Activated CD4-positive, alpha-beta T cell treated with anti-CD3 and anti-CD28 coated beads, Interleukin-2, amount 10 ng/mL, durations not matched to agents 7 days and 5 days (primary cell): Measurements from ENCODE around the gene CCN5. TPM values are rescaled to one million over a fixed set of nuclear protein-coding genes. Genes with fewer than 3 reads are reported as not detected.

ENCODE experiments used
- CTCF ChIA-PET: fragments of 350-600 bp; sonication (Branson Sonifier 250); formaldehyde crosslinking; loops from one replicate; lab custom pipeline; 2021; ENCODE audit warnings: antibody characterized with exemption; lab: Charles Lee
- POLR2A ChIA-PET: fragments of 350-600 bp; sonication (Branson Sonifier 250); formaldehyde crosslinking; loops from one replicate; lab custom pipeline; 2021; ENCODE audit warnings: antibody characterized with exemption; lab: Charles Lee
- DNase-seq: peaks from one replicate; pipeline ENCODE4 v3.0.0-alpha.2; 2020
- H3K27ac Mint-ChIP-seq: one replicate; pipeline ENCODE4 v1.8.0; 2021; ENCODE audit warnings: mild to moderate bottlenecking, moderate library complexity, mixed read lengths
- H3K27me3 Mint-ChIP-seq: one replicate; pipeline ENCODE4 v1.8.0; 2021; ENCODE audit warnings: mixed read lengths
- H3K36me3 Mint-ChIP-seq: one replicate; pipeline ENCODE4 v1.8.0; 2021; ENCODE audit warnings: low read depth, mixed read lengths
- H3K4me1 Mint-ChIP-seq: one replicate; pipeline ENCODE4 v1.8.0; 2021; ENCODE audit warnings: mixed read lengths
- H3K4me3 Mint-ChIP-seq: one replicate; pipeline ENCODE4 v1.8.0; 2021; ENCODE audit warnings: mild to moderate bottlenecking, moderate library complexity, mixed read lengths
- H3K9me3 Mint-ChIP-seq: one replicate; pipeline ENCODE4 v1.8.0; 2021; ENCODE audit warnings: mixed read lengths
- total RNA-seq, 2 experiments: library from RNA; stranded (reverse); gene quantifications; one replicate each; pipeline ENCODE4 v1.2.3, GENCODE V29; 2021

CCN5 gene
- total RNA-seq, 2 experiments from 2014 or later: not detected

GRCh38 chr20:44709380-44709779, 5.8 kb upstream of the CCN5 start:
- Mint-ChIP-seq H3K4me3 (no peak overlapping the region), H3K9me3 (no peaks in the 10 kb centered on the region), H3K36me3 (no peaks in the 10 kb centered on the region), H3K27me3 (peaks cover 3% of the 10 kb centered on the region), H3K27ac (no peak overlapping the region), H3K4me1 (no peaks in the 10 kb centered on the region)
- POLR2A ChIA-PET: no interaction called here
- CTCF ChIA-PET: interaction anchor here (1.4 kb wide), 1 partner anchor 14 kb away, joined by 3 read pairs; no protein-coding TSS in a partner anchor
- DNase-seq: no peak

GRCh38 chr20:44709797-44710196, 5.4 kb upstream of the CCN5 start:
- no peak overlapping the region for H3K4me3 Mint-ChIP-seq
- H3K4me1 Mint-ChIP-seq: no peaks in the 10 kb centered on the region
- peaks cover 3% of the 10 kb centered on the region for H3K27me3 Mint-ChIP-seq
- no peaks in the 10 kb centered on the region for H3K9me3 Mint-ChIP-seq
- ChIA-PET POLR2A (no interaction called here), CTCF (interaction anchor here (1.4 kb wide), 1 partner anchor 14 kb away, joined by 3 read pairs; no protein-coding TSS in a partner anchor)
- no peaks in the 10 kb centered on the region for H3K36me3 Mint-ChIP-seq
- H3K27ac Mint-ChIP-seq: no peak overlapping the region
- DNase-seq: no peak

DNA sequence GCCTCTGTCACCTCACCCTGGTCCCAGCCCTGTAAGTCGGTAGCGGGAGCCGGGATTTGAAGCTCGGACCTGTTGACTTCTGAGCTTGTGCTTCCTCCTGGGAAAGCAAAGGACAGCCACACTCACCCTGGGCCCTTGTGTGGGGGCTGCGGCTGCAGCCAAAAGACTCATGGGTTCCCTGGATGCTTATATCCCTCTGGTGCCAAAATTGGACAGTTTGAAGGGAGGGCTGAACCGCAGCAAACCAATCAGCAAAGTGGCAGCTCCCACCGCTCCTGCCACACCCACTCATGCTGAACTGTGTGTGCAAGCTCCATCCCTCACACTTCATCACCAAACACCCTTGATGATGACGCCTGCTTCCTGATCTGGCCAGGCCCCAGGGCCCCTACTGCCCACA, 3.9 kb upstream of the CCN5 start:
- Mint-ChIP-seq H3K4me1 (no peaks in the 10 kb centered on the region), H3K4me3 (no peak overlapping the region), H3K36me3 (no peaks in the 10 kb centered on the region), H3K9me3 (no peaks in the 10 kb centered on the region), H3K27me3 (peaks cover 3% of the 10 kb centered on the region), H3K27ac (no peak overlapping the region)
- CTCF ChIA-PET: interaction anchor here (1.2 kb wide), 1 partner anchor 11 kb away, joined by 4 read pairs; no protein-coding TSS in a partner anchor
- DNase-seq: no peak
- POLR2A ChIA-PET: no interaction called here

- POLR2A ChIA-PET: no interaction called here
- Mint-ChIP-seq H3K36me3 (no peaks in the 10 kb centered on the region), H3K4me3 (no peak overlapping the region), H3K9me3 (no peaks in the 10 kb centered on the region), H3K27me3 (no peaks in the 10 kb centered on the region), H3K4me1 (no peaks in the 10 kb centered on the region), H3K27ac (no peak overlapping the region)
- no peak for DNase-seq
- CTCF ChIA-PET: no interaction called here
Measured at GRCh38 chr20:44714102-44714700, 968 bp upstream of the CCN5 start.

DNA sequence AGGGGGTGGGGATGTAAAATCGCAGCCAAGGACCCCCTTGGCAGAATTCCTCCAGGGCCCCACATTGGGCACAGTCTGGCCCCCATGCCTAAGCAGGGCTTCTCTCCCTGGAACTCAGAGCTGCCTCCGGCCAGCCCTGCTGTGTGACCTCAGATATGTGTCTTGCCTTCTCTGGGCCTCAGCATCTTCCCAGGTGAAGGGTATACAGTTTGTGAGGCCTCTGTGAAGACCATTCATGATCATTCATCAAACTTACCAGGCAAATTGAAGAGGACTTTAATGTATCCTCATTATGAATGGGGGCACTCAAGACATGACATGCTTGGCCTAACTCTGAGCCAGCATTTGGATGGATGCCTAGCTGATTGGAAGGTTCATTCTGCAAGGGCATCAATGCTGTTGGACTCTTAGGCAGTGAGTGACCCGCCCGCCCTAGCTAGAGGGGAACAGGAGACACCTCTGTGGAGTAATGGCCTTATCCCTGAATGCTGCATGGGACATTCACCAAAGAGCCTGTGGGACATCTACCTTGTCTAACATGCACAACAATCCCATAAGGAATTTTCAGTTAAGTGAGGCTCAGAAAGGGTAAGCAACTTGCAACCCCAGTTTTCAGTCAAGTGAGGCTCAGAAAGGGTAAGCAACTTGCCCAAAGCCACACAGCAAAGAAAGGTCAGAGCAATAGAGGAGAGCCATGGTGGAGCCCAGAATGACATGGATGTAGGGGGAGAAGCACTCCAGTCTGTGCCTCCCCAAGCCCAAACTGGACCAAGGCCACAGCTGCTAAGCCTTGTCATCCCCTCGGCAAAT, 535 bp downstream of the CCN5 start:
- no peak overlapping the region for H3K27ac Mint-ChIP-seq
- ChIA-PET POLR2A (interaction anchor here (0.6 kb wide), 1 partner anchor 1048 kb away, joined by 3 read pairs; no protein-coding TSS in a partner anchor), CTCF (interaction anchor here (0.9 to 1.5 kb wide), 3 partner anchors 13 to 32 kb away, joined by 3 to 4 read pairs (median 3); no protein-coding TSS in a partner anchor)
- no peaks in the 10 kb centered on the region for H3K36me3 Mint-ChIP-seq
- no peaks in the 10 kb centered on the region for H3K9me3 Mint-ChIP-seq
- H3K27me3 Mint-ChIP-seq: no peaks in the 10 kb centered on the region
- no peak for DNase-seq
- H3K4me3 Mint-ChIP-seq: no peak overlapping the region
- no peaks in the 10 kb centered on the region for H3K4me1 Mint-ChIP-seq

- H3K4me3 Mint-ChIP-seq: no peak overlapping the region
- no peak overlapping the region for H3K27ac Mint-ChIP-seq
- no peaks in the 10 kb centered on the region for H3K27me3 Mint-ChIP-seq
- ChIA-PET POLR2A (no interaction called here), CTCF (interaction anchor here (1.4 to 1.5 kb wide), 2 partner anchors 21 to 33 kb away, joined by 3 to 4 read pairs; no protein-coding TSS in a partner anchor)
- H3K9me3 Mint-ChIP-seq: no peaks in the 10 kb centered on the region
- no peaks in the 10 kb centered on the region for H3K36me3 Mint-ChIP-seq
- no peak for DNase-seq
- H3K4me1 Mint-ChIP-seq: no peaks in the 10 kb centered on the region
Measured at GRCh38 chr20:44716309-44717106, 1.3 kb downstream of the CCN5 start.

DNA sequence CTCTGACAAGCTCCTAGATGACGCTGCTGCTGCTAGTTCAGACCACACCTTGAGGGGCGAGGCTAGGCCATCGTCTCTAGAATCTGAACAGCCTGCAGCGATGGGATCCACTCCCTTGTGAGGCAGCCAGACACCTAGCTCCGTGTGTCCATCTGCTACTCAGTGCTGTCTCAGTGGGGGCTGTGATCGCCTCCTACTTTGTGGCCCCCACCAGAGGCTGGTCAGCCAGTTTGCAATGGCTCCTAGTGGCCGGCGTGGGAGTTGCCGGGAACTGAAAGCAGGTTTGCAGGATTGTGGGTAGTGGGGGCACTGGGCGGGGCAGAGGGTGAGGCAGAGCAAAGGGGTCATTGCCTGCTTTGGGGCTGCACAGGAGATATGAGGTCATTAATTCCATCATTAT, 2.8 kb downstream of the CCN5 start:
- ChIA-PET CTCF (interaction anchor here (0.6 kb wide), 1 partner anchor 581 kb away, joined by 4 read pairs; no protein-coding TSS in a partner anchor), POLR2A (no interaction called here)
- no peak for DNase-seq
- H3K27me3 Mint-ChIP-seq: no peaks in the 10 kb centered on the region
- H3K4me1 Mint-ChIP-seq: no peaks in the 10 kb centered on the region
- no peak overlapping the region for H3K4me3 Mint-ChIP-seq
- no peaks in the 10 kb centered on the region for H3K9me3 Mint-ChIP-seq
- H3K27ac Mint-ChIP-seq: no peak overlapping the region
- H3K36me3 Mint-ChIP-seq: no peaks in the 10 kb centered on the region

- Mint-ChIP-seq H3K27ac (no peak overlapping the region), H3K27me3 (no peaks in the 10 kb centered on the region), H3K4me3 (no peak overlapping the region), H3K9me3 (no peaks in the 10 kb centered on the region), H3K4me1 (no peaks in the 10 kb centered on the region), H3K36me3 (no peaks in the 10 kb centered on the region)
- ChIA-PET CTCF (interaction anchor here (1.5 kb wide), 1 partner anchor 34 kb away, joined by 4 read pairs; no protein-coding TSS in a partner anchor), POLR2A (no interaction called here)
- no peak for DNase-seq
Measured at GRCh38 chr20:44719841-44720240, 4.7 kb downstream of the CCN5 start.

DNA sequence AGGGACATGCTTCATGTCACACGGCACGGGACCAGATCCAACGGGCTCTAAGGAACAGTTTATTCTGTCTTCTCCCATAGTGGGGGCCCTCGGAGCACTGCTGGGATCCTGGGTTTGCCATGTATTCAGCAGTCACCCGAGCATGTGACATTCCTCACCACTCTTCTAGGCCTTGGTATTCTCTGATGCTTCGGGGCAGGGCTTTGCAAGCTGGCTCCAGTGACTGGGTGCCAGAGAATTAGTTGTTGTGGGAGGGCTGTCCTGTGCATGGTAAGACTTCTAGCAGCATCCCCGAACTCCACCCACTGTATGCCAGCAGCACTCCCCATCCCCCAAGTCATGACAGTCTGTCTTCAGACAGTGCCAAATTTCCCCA, 5.4 kb downstream of the CCN5 start:
- ChIA-PET CTCF (no interaction called here), POLR2A (no interaction called here)
- no peaks in the 10 kb centered on the region for H3K27me3 Mint-ChIP-seq
- DNase-seq: no peak
- no peak overlapping the region for H3K4me3 Mint-ChIP-seq
- H3K4me1 Mint-ChIP-seq: no peaks in the 10 kb centered on the region
- no peak overlapping the region for H3K27ac Mint-ChIP-seq
- no peaks in the 10 kb centered on the region for H3K36me3 Mint-ChIP-seq
- H3K9me3 Mint-ChIP-seq: no peaks in the 10 kb centered on the region

- Mint-ChIP-seq H3K27me3 (no peaks in the 10 kb centered on the region), H3K4me3 (no peak overlapping the region), H3K9me3 (no peaks in the 10 kb centered on the region), H3K27ac (no peak overlapping the region), H3K4me1 (no peaks in the 10 kb centered on the region), H3K36me3 (no peaks in the 10 kb centered on the region)
- no peak for DNase-seq
- CTCF ChIA-PET: interaction anchor here (0.6 kb wide), 1 partner anchor 63 kb away, joined by 6 read pairs; no protein-coding TSS in a partner anchor
- POLR2A ChIA-PET: no interaction called here
Measured at GRCh38 chr20:44720997-44721784, 6.0 kb downstream of the CCN5 start.

- H3K4me3 Mint-ChIP-seq: no peak overlapping the region
- CTCF ChIA-PET: interaction anchor here (0.6 kb wide), 1 partner anchor 63 kb away, joined by 6 read pairs; no protein-coding TSS in a partner anchor
- no peaks in the 10 kb centered on the region for H3K4me1 Mint-ChIP-seq
- H3K27me3 Mint-ChIP-seq: no peaks in the 10 kb centered on the region
- no peaks in the 10 kb centered on the region for H3K36me3 Mint-ChIP-seq
- POLR2A ChIA-PET: no interaction called here
- no peak for DNase-seq
- no peaks in the 10 kb centered on the region for H3K9me3 Mint-ChIP-seq
- no peak overlapping the region for H3K27ac Mint-ChIP-seq
Measured at GRCh38 chr20:44721785-44722054, 6.6 kb downstream of the CCN5 start.

- no peaks in the 10 kb centered on the region for H3K36me3 Mint-ChIP-seq
- CTCF ChIA-PET: interaction anchor here (1.2 to 1.7 kb wide), 2 partner anchors 20 to 39 kb away, joined by 3 to 7 read pairs; no protein-coding TSS in a partner anchor
- POLR2A ChIA-PET: no interaction called here
- DNase-seq: no peak
- no peak overlapping the region for H3K4me3 Mint-ChIP-seq
- H3K27ac Mint-ChIP-seq: no peak overlapping the region
- no peaks in the 10 kb centered on the region for H3K4me1 Mint-ChIP-seq
- no peaks in the 10 kb centered on the region for H3K27me3 Mint-ChIP-seq
- H3K9me3 Mint-ChIP-seq: no peaks in the 10 kb centered on the region
Measured at GRCh38 chr20:44722990-44723389, 7.8 kb downstream of the CCN5 start.
